ENCODE data around the gene TMCO6.
"Not testable (repeated sequence)": the region's sequence is repeated elsewhere in the genome, so short reads cannot be mapped to it uniquely, and the experiment has no call there.

Gene TMCO6

GRCh38 chr5:140631036-140631417, 8.2 kb upstream of the TMCO6 start:
- no peak for DNase-seq

DNA sequence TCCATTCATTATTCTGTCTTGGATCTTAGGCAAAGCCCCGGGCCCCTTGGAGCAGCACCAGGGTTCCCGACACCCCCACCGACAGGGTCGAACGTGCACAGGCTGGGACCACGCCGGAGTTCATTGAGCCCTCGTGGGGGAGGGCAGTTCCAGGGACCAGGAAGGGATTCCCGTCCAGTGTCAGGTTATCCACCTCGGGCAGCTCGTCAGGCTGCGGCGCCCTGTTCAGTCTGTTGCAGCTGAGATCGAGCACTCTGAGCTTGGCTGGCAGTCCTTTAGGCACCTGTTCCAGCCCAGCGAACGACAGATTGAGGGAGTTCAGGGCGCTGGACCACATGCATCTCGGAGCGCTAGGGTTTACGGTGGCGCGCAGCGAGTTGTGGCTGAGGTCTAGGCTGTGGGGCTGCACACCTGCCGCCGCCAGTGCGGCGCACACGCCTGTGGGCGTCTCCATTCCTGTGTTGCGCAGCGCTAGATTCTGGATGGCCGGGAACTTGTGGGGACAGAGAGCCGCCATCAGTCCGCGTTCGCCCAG, 7.4 kb upstream of the TMCO6 start:
- no peak for DNase-seq

DNA sequence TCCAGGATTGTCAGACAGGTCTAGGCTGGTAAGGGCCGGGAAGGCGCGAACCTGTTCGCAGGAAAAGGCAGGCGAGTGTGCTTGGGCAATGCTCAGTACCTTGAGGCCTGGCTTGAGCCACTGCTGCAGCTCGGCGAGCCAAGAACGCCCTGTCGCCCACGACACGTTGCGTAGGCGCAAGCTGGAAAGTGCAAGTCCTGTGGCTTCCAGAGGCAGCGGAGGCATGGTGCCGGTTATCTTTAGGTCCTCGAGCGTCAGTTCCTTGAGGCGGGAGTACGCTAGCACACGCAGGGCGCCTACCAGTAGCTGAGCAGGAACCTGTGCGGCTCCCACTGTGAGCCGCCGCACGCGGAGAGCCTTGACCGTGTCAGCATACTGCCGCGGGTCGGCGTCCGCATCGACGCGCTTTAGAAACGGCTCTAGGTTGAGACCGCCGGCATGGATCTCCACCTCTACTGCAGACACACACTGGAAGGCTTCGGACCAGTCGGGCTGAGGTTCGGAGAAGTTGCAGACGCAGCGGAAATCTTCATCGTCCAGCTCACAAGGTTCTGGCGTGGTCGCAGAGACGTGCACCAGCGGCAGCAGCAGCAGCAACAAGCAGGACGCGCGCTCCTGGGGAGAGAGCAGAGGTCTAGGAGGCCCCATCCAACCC, 6.8 kb upstream of the TMCO6 start:
- no peak for DNase-seq

DNA sequence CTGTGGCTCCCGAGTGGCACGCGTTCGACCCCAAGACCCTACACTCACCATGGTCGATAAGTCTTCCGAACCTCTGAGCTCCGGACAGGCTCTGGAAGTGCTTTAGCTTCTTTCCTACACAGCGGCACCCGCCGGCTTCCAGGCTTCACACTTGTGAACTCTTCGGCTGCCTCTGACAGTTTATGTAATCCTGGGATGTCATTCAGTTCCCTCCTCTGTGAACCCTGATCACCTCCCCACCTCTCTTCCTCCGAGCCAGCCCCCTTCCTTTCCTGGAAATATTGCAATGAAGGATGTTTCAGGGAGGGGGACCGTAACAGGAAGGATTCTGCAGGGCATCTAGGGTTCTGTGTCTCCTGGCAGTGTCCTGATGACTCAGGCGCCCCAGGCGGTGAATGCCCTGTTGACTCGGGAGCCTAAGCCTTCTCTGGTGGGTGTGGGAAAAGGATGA, 6.2 kb upstream of the TMCO6 start, which contains the start of gene CD14:
Gene CD14, minus strand, starts transcription at position 155 of the 451 bp plus-strand sequence. Its CDS starts 104 bp downstream, at position 51.
- no peak for DNase-seq

DNA sequence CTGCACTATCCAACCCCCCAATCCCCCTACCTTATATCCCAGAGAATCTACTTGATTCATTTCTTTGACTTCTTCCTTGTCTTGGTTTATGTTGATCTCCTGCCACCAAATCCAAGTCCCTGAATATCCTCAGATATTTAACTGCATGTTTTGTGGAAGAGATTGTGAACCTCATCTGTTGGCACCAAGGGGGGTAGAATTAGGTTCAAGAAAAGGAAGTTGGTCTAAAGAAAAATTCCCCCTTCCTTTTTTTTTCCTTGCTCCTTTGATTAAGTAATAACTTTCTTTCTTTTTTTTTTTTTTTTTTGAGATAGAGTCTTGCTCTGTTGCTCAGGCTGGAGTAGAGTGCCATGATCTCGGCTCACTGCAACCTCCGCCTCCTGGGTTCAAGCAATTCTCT, 5.8 kb upstream of the TMCO6 start:
- DNase-seq: no peak

DNA sequence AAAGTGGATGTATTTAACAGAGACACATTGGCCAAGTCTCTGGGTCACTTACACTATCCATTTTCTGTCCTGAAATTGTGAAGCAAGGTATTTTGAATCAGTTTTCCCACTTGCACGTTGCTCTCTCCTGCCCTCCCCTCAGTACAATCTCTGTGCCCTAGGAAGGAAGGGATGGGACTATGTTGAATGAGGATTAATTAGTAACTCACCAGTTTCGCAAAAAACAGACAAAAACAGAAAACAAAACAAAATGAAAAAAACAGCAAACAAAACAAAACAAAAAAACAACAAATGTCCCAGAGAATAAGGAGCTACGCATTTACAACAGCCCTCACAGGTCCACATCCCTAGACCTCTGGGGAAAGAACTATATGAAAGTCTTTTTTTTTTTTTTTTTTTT, 5.1 kb upstream of the TMCO6 start:
- DNase-seq: no peak

GRCh38 chr5:140635291-140636257, 3.7 kb upstream of the TMCO6 start:
- DNase-seq: no peak

GRCh38 chr5:140637371-140638100, 1.7 kb upstream of the TMCO6 start:
- no peak for DNase-seq

GRCh38 chr5:140638898-140639147, 428 bp upstream of the TMCO6 start:
- not testable (repeated sequence) for DNase-seq

GRCh38 chr5:140641716-140642115, 2.5 kb downstream of the TMCO6 start:
- DNase-seq: no peak

- DNase-seq: no peak
These were observed 3.5 kb downstream of the TMCO6 start for GRCh38 chr5:140642718-140643117.

GRCh38 chr5:140647042-140647419, 7.8 kb downstream of the TMCO6 start:
- DNase-seq: no peak

GRCh38 chr5:140658870-140659269, 19.6 kb downstream of the TMCO6 start:
- DNase-seq: no peak

- DNase-seq: not testable (repeated sequence)
These were observed 21.1 kb downstream of the TMCO6 start for GRCh38 chr5:140660371-140660770.

- no peak for DNase-seq
These were observed 24.7 kb downstream of the TMCO6 start for GRCh38 chr5:140664030-140664358.

- DNase-seq: peak; percentile 84
These were observed 25.3 kb downstream of the TMCO6 start, which contains the start of gene WDR55 for GRCh38 chr5:140664359-140665119. TSS of gene WDR55 (plus strand) at chr5:140664904. CDS start at chr5:140664913, 9 bp downstream.

GRCh38 chr5:140671035-140671434, 31.8 kb downstream of the TMCO6 start:
- DNase-seq: not testable (repeated sequence)

GRCh38 chr5:140671472-140672125, 32.3 kb downstream of the TMCO6 start:
- no peak for DNase-seq

DNA sequence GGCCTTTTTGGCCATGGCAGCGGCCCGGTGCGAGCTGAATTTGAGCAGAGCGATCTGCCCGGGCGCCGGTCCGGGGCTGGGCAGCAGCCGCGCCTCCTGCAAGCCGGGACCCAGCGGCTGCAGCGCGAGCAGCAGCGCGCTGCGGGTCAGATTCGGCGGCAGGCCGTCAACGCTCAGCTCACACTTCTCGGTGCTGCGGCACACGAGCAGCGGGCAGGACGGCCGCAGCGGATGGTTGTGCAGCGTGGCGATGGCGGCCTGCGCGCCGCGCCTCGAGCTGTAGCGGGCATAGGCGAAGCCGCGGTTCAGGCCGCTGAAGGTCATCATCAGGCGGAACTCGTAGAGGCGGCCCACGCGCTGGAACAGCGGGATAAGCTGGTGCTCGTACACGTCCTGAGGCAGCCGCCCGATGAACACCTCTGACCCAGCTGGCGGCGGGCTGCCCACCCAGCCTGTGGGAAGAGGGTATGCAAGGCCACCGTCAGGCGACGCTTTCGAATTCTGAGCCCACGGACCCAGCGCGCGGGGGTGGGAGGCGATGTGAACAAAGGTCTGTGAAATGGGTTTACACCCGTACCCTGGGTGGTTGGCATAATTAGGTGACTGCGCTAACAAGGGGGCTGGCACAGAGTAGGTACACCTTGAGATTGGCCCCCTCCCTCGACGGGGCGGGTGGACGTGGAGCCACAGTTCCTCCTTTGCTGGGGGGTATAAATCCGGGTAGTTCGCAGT, 33.4 kb downstream of the TMCO6 start:
- no peak for DNase-seq

DNA sequence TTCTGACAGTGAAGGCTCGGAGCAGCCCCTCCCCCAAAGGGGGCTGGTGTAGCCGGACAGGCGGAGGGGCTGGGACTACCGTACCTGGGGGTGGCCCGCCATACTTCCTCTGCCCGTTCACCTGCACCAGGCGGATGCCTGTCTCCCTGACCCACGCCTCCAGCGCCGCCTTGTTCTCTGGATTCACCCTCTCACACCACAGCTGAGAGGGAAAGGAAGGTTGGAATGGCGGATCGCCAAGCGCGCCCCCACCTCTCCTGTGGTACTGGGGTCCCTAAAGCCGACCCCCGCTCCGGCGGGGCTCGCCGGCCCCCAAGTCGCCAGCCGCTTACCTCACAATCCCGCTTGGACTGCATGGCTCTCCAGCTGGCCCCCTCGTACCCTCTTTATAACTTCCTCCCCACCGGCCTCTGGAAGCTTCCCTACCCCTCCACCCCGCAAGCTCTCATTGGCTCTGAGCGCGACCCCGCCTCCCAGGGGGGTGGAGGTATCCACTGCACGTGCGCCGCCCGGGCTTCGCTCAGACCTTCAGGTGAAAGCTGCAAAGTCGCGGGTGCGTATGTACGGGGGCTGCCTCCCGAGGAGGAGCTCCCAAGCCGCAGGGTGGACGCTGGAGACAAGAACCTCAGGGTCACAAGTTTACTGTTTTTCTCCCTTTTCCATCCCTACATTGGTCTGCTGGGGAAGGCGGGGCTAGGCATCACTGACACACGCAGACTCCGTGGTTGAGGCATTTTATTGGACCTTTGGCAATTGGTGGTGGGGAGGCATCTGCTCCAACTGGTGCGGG, 34.1 kb downstream of the TMCO6 start, which contains the start of gene DND1:
Gene DND1, minus strand, starts transcription at position 390 of the 790 bp plus-strand sequence. Its CDS starts 34 bp downstream, at position 356.
- DNase-seq: no peak

Data from NCI-H1436 (cell line).